Mesenchymal stem cell (in vitro differentiated cells and primary cell): Measurements from ENCODE around the gene NSG1.
A peak's percentile ranks its signal among the peaks of the same experiment; 100 is the strongest.

ENCODE experiments used
- DNase-seq: peaks from one replicate; pipeline ENCODE4 v3.0.0-alpha.2; 2013
- H2AFZ ChIP-seq: one replicate; pipeline ENCODE4 v1.6.1; 2013; ENCODE audit warnings: low read depth, mild to moderate bottlenecking, control low read depth, inconsistent platforms, low read length, moderate library complexity
- H2AK5ac ChIP-seq: 2 replicates; pipeline ENCODE4 v1.6.1; 2013; ENCODE audit warnings: low read length, moderate library complexity, mild to moderate bottlenecking, inconsistent platforms; ENCODE audit not compliant: severe bottlenecking
- H2BK120ac ChIP-seq: one replicate; pipeline ENCODE4 v1.6.1; 2013; ENCODE audit warnings: low read depth, mild to moderate bottlenecking, inconsistent platforms, low read length, moderate library complexity
- H2BK12ac ChIP-seq, 2 experiments: one replicate each; pipeline ENCODE4 v1.6.1; 2013; ENCODE audit warnings: inconsistent platforms in 2 of 2, low read length in 2 of 2, mild to moderate bottlenecking in 2 of 2, moderate library complexity in 2 of 2, control low read depth in 1 of 2
- H2BK15ac ChIP-seq: one replicate; pipeline ENCODE4 v1.6.1; 2013; ENCODE audit warnings: mild to moderate bottlenecking, low read depth, inconsistent platforms; ENCODE audit not compliant: poor library complexity, severe bottlenecking
- H2BK5ac ChIP-seq: 2 replicates; pipeline ENCODE4 v1.6.1; 2013; ENCODE audit warnings: low read depth, mild to moderate bottlenecking, low read length, control low read depth, inconsistent platforms; ENCODE audit not compliant: poor library complexity, severe bottlenecking
- H3K14ac ChIP-seq, 2 experiments: one replicate each; pipeline ENCODE4 v1.6.1; 2013; ENCODE audit warnings: inconsistent platforms in 2 of 2, low read length in 2 of 2, control low read depth in 1 of 2, mild to moderate bottlenecking in 1 of 2, moderate library complexity in 1 of 2
- H3K18ac ChIP-seq, 2 experiments: one replicate each; pipeline ENCODE4 v1.6.1; 2013; ENCODE audit warnings: inconsistent platforms in 2 of 2, low read length in 2 of 2, control low read depth in 1 of 2, low read depth in 1 of 2, mild to moderate bottlenecking in 1 of 2
- H3K23ac ChIP-seq, 2 experiments: one replicate each; pipeline ENCODE4 v1.6.1; 2013; ENCODE audit warnings: inconsistent platforms in 2 of 2, low read length in 2 of 2, mild to moderate bottlenecking in 2 of 2, moderate library complexity in 2 of 2, control low read depth in 1 of 2
- H3K27ac ChIP-seq: 2 replicates; pipeline ENCODE4 v1.5.1; 2013; ENCODE audit warnings: mild to moderate bottlenecking, moderate library complexity, low read length, control low read depth, inconsistent platforms; ENCODE audit not compliant: poor library complexity, severe bottlenecking
- H3K27me3 ChIP-seq, 2 experiments: 2 replicates each; pipeline versions ENCODE4 v1.6.1 to v1.7.0; 2013; ENCODE audit warnings: low read length in 2 of 2, mild to moderate bottlenecking in 2 of 2, moderate library complexity in 2 of 2, control low read depth in 1 of 2, inconsistent platforms in 1 of 2; ENCODE audit not compliant: control insufficient read depth in 1 of 2, insufficient read depth in 1 of 2
- H3K36me3 ChIP-seq, 2 experiments: 2 replicates each; pipeline versions ENCODE4 v1.6.1 to v1.7.0; 2013; ENCODE audit warnings: low read length in 2 of 2, control low read depth in 1 of 2, inconsistent platforms in 1 of 2, low read depth in 1 of 2, mild to moderate bottlenecking in 1 of 2; ENCODE audit not compliant: insufficient read depth in 2 of 2, control insufficient read depth in 1 of 2
- H3K4ac ChIP-seq, 2 experiments: one replicate each; pipeline ENCODE4 v1.6.1; 2013; ENCODE audit warnings: inconsistent platforms in 2 of 2, low read length in 2 of 2, mild to moderate bottlenecking in 2 of 2, moderate library complexity in 2 of 2, control low read depth in 1 of 2, low read depth in 1 of 2
- H3K4me1 ChIP-seq: 2 replicates; pipeline ENCODE4 v1.6.1; 2013; ENCODE audit warnings: low read depth, low read length, control low read depth; ENCODE audit not compliant: control insufficient read depth, insufficient read depth
- H3K4me2 ChIP-seq: 2 replicates; pipeline ENCODE4 v1.6.1; 2013; ENCODE audit warnings: low read length, mild to moderate bottlenecking, inconsistent platforms; ENCODE audit not compliant: poor library complexity, severe bottlenecking
- H3K4me3 ChIP-seq, 2 experiments: 2 replicates each; pipeline versions ENCODE4 v1.5.1 to v1.7.0; 2013; ENCODE audit warnings: low read length in 2 of 2, mild to moderate bottlenecking in 2 of 2, control low read depth in 1 of 2, low read depth in 1 of 2; ENCODE audit not compliant: insufficient read depth in 1 of 2
- H3K79me1 ChIP-seq: replicated peaks from 2 replicates; pipeline ENCODE4 v1.6.1; 2013; ENCODE audit warnings: mild to moderate bottlenecking, control low read depth, low read length, inconsistent platforms; ENCODE audit not compliant: poor library complexity, severe bottlenecking
- H3K9ac ChIP-seq: 2 replicates; pipeline ENCODE4 v1.7.0; 2013; ENCODE audit warnings: mild to moderate bottlenecking, low read length, moderate library complexity
- H3K9me3 ChIP-seq: 2 replicates; pipeline ENCODE4 v1.7.0; 2013; ENCODE audit warnings: mild to moderate bottlenecking, low read length; ENCODE audit not compliant: control insufficient read depth
- H4K8ac ChIP-seq: one replicate; pipeline ENCODE4 v1.6.1; 2013; ENCODE audit warnings: inconsistent platforms, mild to moderate bottlenecking, low read length, moderate library complexity
- H4K91ac ChIP-seq: one replicate; pipeline ENCODE4 v1.6.1; 2013; ENCODE audit warnings: mild to moderate bottlenecking, low read length, inconsistent platforms
- WGBS: methylation state at CpG from one replicate; pipeline ENCODE4 v1.1.7; 2013; ENCODE audit warnings: mixed read lengths; 5-methylcytosine and 5-hydroxymethylcytosine counted together

NSG1 gene

GRCh38 chr4:4397441-4397819 lies 10.5 kb downstream of the NSG1 start:
- no peaks in the 10 kb centered on the region for H3K79me1 ChIP-seq
- H3K14ac ChIP-seq, result no peak overlapping the region
- H3K4me3 ChIP-seq, result no peak overlapping the region
- H3K23ac ChIP-seq, result no peak overlapping the region
- H3K4me2 ChIP-seq, result no peak overlapping the region
- peak overlapping the region; percentile 58 for H4K8ac ChIP-seq
- no peak overlapping the region for H2AK5ac ChIP-seq
- 92% methylated on average over 13 of the region's 13 CpGs for WGBS
- peak overlapping the region; percentile 91 for H4K91ac ChIP-seq
- no peak for DNase-seq
- H2BK15ac ChIP-seq, result peak overlapping the region; percentile 55
- H2AFZ ChIP-seq, result peak overlapping the region; percentile 55
- peaks cover 4% of the 10 kb centered on the region for H3K4me1 ChIP-seq
- peak overlapping the region; percentile 85 to 94 for H3K18ac ChIP-seq
- peaks cover 54 to 93% of the 10 kb centered on the region in 2 experiments for H3K27me3 ChIP-seq
- peaks cover 10% of the 10 kb centered on the region for H3K9me3 ChIP-seq
- H3K36me3 ChIP-seq, result no peaks in the 10 kb centered on the region
- H2BK12ac ChIP-seq, result peak overlapping the region; percentile 75 to 96
- H3K27ac ChIP-seq, result no peak overlapping the region
- peak overlapping the region; percentile 69 to 98 for H3K4ac ChIP-seq
- no peak overlapping the region for H3K9ac ChIP-seq
- H2BK5ac ChIP-seq, result no peak overlapping the region
- peak overlapping the region; percentile 78 for H2BK120ac ChIP-seq

- Histone ChIP-seq H2BK15ac (no peak overlapping the region), H3K4ac (no peak overlapping the region), H3K27me3 (peaks cover 44 to 89% of the 10 kb centered on the region in 2 experiments), H2BK120ac (no peak overlapping the region), H4K91ac (no peak overlapping the region), H3K9ac (no peak overlapping the region), H3K27ac (no peak overlapping the region), H2BK5ac (no peak overlapping the region), H3K4me3 (no peak overlapping the region), H3K4me1 (peaks cover 4% of the 10 kb centered on the region), H3K36me3 (no peaks in the 10 kb centered on the region), H3K9me3 (peaks cover 10% of the 10 kb centered on the region), H4K8ac (no peak overlapping the region), H3K79me1 (no peaks in the 10 kb centered on the region), H3K4me2 (no peak overlapping the region), H3K14ac (no peak overlapping the region), H3K18ac (no peak overlapping the region), H2AFZ (no peak overlapping the region), H2AK5ac (no peak overlapping the region), H2BK12ac (no peak overlapping the region), H3K23ac (no peak overlapping the region)
- 87% methylated on average over 3 of the region's 4 CpGs for WGBS
- DNase-seq, result no peak
These were observed 11.5 kb downstream of the NSG1 start for GRCh38 chr4:4398430-4398829.

GRCh38 chr4:4401036-4401435 lies 14.1 kb downstream of the NSG1 start:
- Histone ChIP-seq H2AK5ac (no peak overlapping the region), H4K91ac (no peak overlapping the region), H3K36me3 (no peaks in the 10 kb centered on the region), H3K4me2 (no peak overlapping the region), H3K4me1 (peaks cover 4% of the 10 kb centered on the region), H3K79me1 (no peaks in the 10 kb centered on the region), H2AFZ (no peak overlapping the region), H3K27ac (no peak overlapping the region), H3K9ac (no peak overlapping the region), H3K14ac (no peak overlapping the region), H3K27me3 (peaks cover 23 to 88% of the 10 kb centered on the region in 2 experiments), H2BK12ac (no peak overlapping the region), H3K4me3 (no peak overlapping the region), H2BK5ac (no peak overlapping the region), H3K9me3 (peaks cover 10% of the 10 kb centered on the region), H2BK15ac (no peak overlapping the region), H2BK120ac (no peak overlapping the region), H3K23ac (no peak overlapping the region), H4K8ac (no peak overlapping the region), H3K4ac (no peak overlapping the region), H3K18ac (no peak overlapping the region)
- no peak for DNase-seq
- 80% methylated on average over 7 of the region's 7 CpGs for WGBS

- H3K36me3 ChIP-seq, result no peaks in the 10 kb centered on the region
- H3K18ac ChIP-seq, result no peak overlapping the region
- WGBS, result 80% methylated on average over 13 of the region's 13 CpGs
- H4K91ac ChIP-seq, result no peak overlapping the region
- H2AFZ ChIP-seq, result no peak overlapping the region
- H2BK5ac ChIP-seq, result no peak overlapping the region
- no peak overlapping the region for H3K27ac ChIP-seq
- no peak overlapping the region for H2BK15ac ChIP-seq
- H3K27me3 ChIP-seq, result peaks cover 11 to 89% of the 10 kb centered on the region in 2 experiments
- H2BK120ac ChIP-seq, result no peak overlapping the region
- H3K14ac ChIP-seq, result no peak overlapping the region
- H3K9ac ChIP-seq, result no peak overlapping the region
- no peaks in the 10 kb centered on the region for H3K79me1 ChIP-seq
- no peak overlapping the region for H3K4me2 ChIP-seq
- DNase-seq, result no peak
- no peak overlapping the region for H3K23ac ChIP-seq
- H3K9me3 ChIP-seq, result peaks cover 10% of the 10 kb centered on the region
- H3K4me3 ChIP-seq, result no peak overlapping the region
- H4K8ac ChIP-seq, result no peak overlapping the region
- no peak overlapping the region for H2AK5ac ChIP-seq
- H2BK12ac ChIP-seq, result no peak overlapping the region
- no peak overlapping the region for H3K4ac ChIP-seq
- no peaks in the 10 kb centered on the region for H3K4me1 ChIP-seq
These were observed 16.1 kb downstream of the NSG1 start for GRCh38 chr4:4402966-4403365.
